Activated CD4-positive, alpha-beta T cell treated with anti-CD3 and anti-CD28 coated beads for 4 hours (primary cell): Measurements from ENCODE around the gene CYP11A1.

ENCODE experiments used
- DNase-seq, 2 donors: peaks; one replicate each; pipeline ENCODE4 v3.0.0-alpha.2; 2020

The CYP11A1 gene

GRCh38 chr15:74367296-74367854 lies at the start of gene CYP11A1:
Gene CYP11A1 (minus strand): TSS chr15:74367646. CDS start chr15:74367585, 61 bp downstream.
- DNase-seq: no peak

- no peak for DNase-seq
These were observed 49.8 kb upstream of the CYP11A1 start for GRCh38 chr15:74417225-74417624.

GRCh38 chr15:74415966-74416916 lies 48.8 kb upstream of the CYP11A1 start:
- DNase-seq: no peak

- DNase-seq: no peak
These were observed 47.3 kb upstream of the CYP11A1 start for GRCh38 chr15:74414603-74415338.

GRCh38 chr15:74414081-74414580 lies 46.7 kb upstream of the CYP11A1 start:
- no peak for DNase-seq

- no peak for DNase-seq
These were observed 46.1 kb upstream of the CYP11A1 start for GRCh38 chr15:74413350-74414080.

- no peak for DNase-seq
These were observed 44.7 kb upstream of the CYP11A1 start for GRCh38 chr15:74412159-74412558.

GRCh38 chr15:74411686-74412085 lies 44.2 kb upstream of the CYP11A1 start:
- DNase-seq: no peak

- no peak for DNase-seq
These were observed 43.1 kb upstream of the CYP11A1 start for GRCh38 chr15:74410502-74410901.

- DNase-seq: no peak
These were observed 41.8 kb upstream of the CYP11A1 start for GRCh38 chr15:74409225-74409624.

- no peak for DNase-seq
These were observed 41.4 kb upstream of the CYP11A1 start for GRCh38 chr15:74408815-74409214.

GRCh38 chr15:74408385-74408784 lies 40.9 kb upstream of the CYP11A1 start:
- DNase-seq: no peak

- DNase-seq: no peak
These were observed 39.7 kb upstream of the CYP11A1 start for GRCh38 chr15:74406992-74407705.

- no peak for DNase-seq
These were observed 39.1 kb upstream of the CYP11A1 start for GRCh38 chr15:74406517-74406916.

GRCh38 chr15:74405823-74406222 lies 38.4 kb upstream of the CYP11A1 start:
- no peak for DNase-seq

- DNase-seq: no peak
These were observed 36.6 kb upstream of the CYP11A1 start for GRCh38 chr15:74403991-74404563.

GRCh38 chr15:74403588-74403919 lies 36.1 kb upstream of the CYP11A1 start:
- no peak for DNase-seq

GRCh38 chr15:74402873-74403587 lies 35.6 kb upstream of the CYP11A1 start:
- peak; percentile 68 to 83 for DNase-seq

- DNase-seq: no peak
These were observed 34.9 kb upstream of the CYP11A1 start for GRCh38 chr15:74402337-74402841.

- DNase-seq: no peak
These were observed 33.7 kb upstream of the CYP11A1 start for GRCh38 chr15:74400915-74401757.
